Astrocyte (in vitro differentiated cells and primary cell): ENCODE data around the gene HIPK2. TPM values are rescaled to one million over a fixed set of nuclear protein-coding genes. Genes with fewer than 3 reads are reported as not detected.

Source experiments
- DNase-seq: peaks from one replicate; pipeline ENCODE4 v3.0.0-alpha.2; 2010; ENCODE audit warnings: low read depth
- FAIRE-seq: peaks from 2 replicates; lab custom pipeline; 2011; peaks lifted over from hg19 to GRCh38; lab: Jason Lieb, UNC
- H2AFZ ChIP-seq: 2 replicates; pipeline ENCODE4 v1.6.0; 2012; ENCODE audit warnings: low read depth, low read length, inconsistent platforms
- H3K27ac ChIP-seq: 2 replicates; pipeline ENCODE4 v1.5.1; 2011; ENCODE audit warnings: low read depth, low read length, inconsistent platforms
- H3K27me3 ChIP-seq: 2 replicates; pipeline ENCODE4 v1.6.0; 2011; ENCODE audit warnings: low read length, inconsistent platforms; ENCODE audit not compliant: insufficient read depth
- H3K36me3 ChIP-seq: 2 replicates; pipeline ENCODE4 v1.5.1; 2011; ENCODE audit warnings: low read length, inconsistent platforms; ENCODE audit not compliant: insufficient read depth
- H3K4me1 ChIP-seq: 2 replicates; pipeline ENCODE4 v1.5.1; 2011; ENCODE audit warnings: low read length, inconsistent platforms; ENCODE audit not compliant: insufficient read depth
- H3K4me2 ChIP-seq: 2 replicates; pipeline ENCODE4 v1.6.0; 2012; ENCODE audit warnings: low read length, inconsistent platforms
- H3K4me3 ChIP-seq: 2 replicates; pipeline ENCODE4 v1.5.1; 2011; ENCODE audit warnings: low read depth, mild to moderate bottlenecking, low read length, inconsistent platforms; ENCODE audit not compliant: insufficient read depth
- H3K79me2 ChIP-seq: 2 replicates; pipeline ENCODE4 v1.6.0; 2012; ENCODE audit warnings: mild to moderate bottlenecking, low read length, inconsistent platforms; ENCODE audit not compliant: insufficient read depth
- H3K9ac ChIP-seq: 2 replicates; pipeline ENCODE4 v1.6.0; 2012; ENCODE audit warnings: mild to moderate bottlenecking, low read length, inconsistent platforms
- H3K9me3 ChIP-seq: 2 replicates; pipeline ENCODE4 v1.5.1; 2012; ENCODE audit warnings: low read depth, mild to moderate bottlenecking, low read length, inconsistent platforms; ENCODE audit not compliant: insufficient read depth
- H4K20me1 ChIP-seq: 2 replicates; pipeline ENCODE4 v1.6.0; 2012; ENCODE audit warnings: low read length, inconsistent platforms; ENCODE audit not compliant: insufficient read depth
- H3K27ac Mint-ChIP-seq: one replicate; pipeline ENCODE4 v1.8.0; 2021; ENCODE audit warnings: mild to moderate bottlenecking, mixed read lengths; ENCODE audit not compliant: unreplicated experiment
- H3K27me3 Mint-ChIP-seq: one replicate; pipeline ENCODE4 v1.8.0; 2021; ENCODE audit warnings: low read depth, mixed read lengths; ENCODE audit not compliant: unreplicated experiment
- H3K36me3 Mint-ChIP-seq: one replicate; pipeline ENCODE4 v1.8.0; 2021; ENCODE audit warnings: low read depth, mixed read lengths; ENCODE audit not compliant: unreplicated experiment
- H3K4me1 Mint-ChIP-seq: one replicate; pipeline ENCODE4 v1.8.0; 2021; ENCODE audit warnings: low read depth, mixed read lengths; ENCODE audit not compliant: unreplicated experiment
- H3K4me3 Mint-ChIP-seq: one replicate; pipeline ENCODE4 v1.8.0; 2021; ENCODE audit warnings: mild to moderate bottlenecking, moderate library complexity, mixed read lengths; ENCODE audit not compliant: unreplicated experiment
- H3K9me3 Mint-ChIP-seq: one replicate; pipeline ENCODE4 v1.8.0; 2021; ENCODE audit warnings: mild to moderate bottlenecking, mixed read lengths; ENCODE audit not compliant: unreplicated experiment
- CTCF ChIP-seq: IDR thresholded peaks from 2 replicates; pipeline ENCODE4 v1.5.1; 2011; ENCODE audit warnings: low read depth, mild to moderate bottlenecking, inconsistent platforms, low read length, moderate library complexity; ENCODE audit not compliant: insufficient read depth
- EZH2 ChIP-seq: IDR thresholded peaks from 2 replicates; pipeline ENCODE4 v1.6.1; 2012; ENCODE audit warnings: mild to moderate bottlenecking, low read length, inconsistent platforms; ENCODE audit not compliant: insufficient read depth
- total RNA-seq: library from RNA; stranded (reverse); gene quantifications from 2 replicates; pipeline ENCODE4 v1.2.1, GENCODE V29; 2021

Gene HIPK2
- total RNA-seq, 1 donor from 2014 or later, result 35.8 TPM

GRCh38 chr7:139699640-139700504 lies 77.9 kb downstream of the HIPK2 start:
- H3K4me3 ChIP-seq, result no peak overlapping the region
- Mint-ChIP-seq H3K4me1 (peaks cover 12% of the 10 kb centered on the region), H3K27ac (no peak overlapping the region), H3K4me3 (no peak overlapping the region), H3K36me3 (peaks cover 14% of the 10 kb centered on the region), H3K27me3 (no peaks in the 10 kb centered on the region), H3K9me3 (no peaks in the 10 kb centered on the region)
- H3K9ac ChIP-seq, result no peak overlapping the region
- no peak overlapping the region for H3K4me2 ChIP-seq
- no peak overlapping the region for H2AFZ ChIP-seq
- peaks cover 14% of the 10 kb centered on the region for H3K4me1 ChIP-seq
- H3K36me3 ChIP-seq, result peaks cover 2% of the 10 kb centered on the region
- H3K27ac ChIP-seq, result no peak overlapping the region
- H3K9me3 ChIP-seq, result no peaks in the 10 kb centered on the region
- no peak for DNase-seq
- FAIRE-seq, result no peak
- no peaks in the 10 kb centered on the region for H3K27me3 ChIP-seq
- H3K79me2 ChIP-seq, result peaks cover 77% of the 10 kb centered on the region
- TF ChIP-seq EZH2 (no peak), CTCF (no peak)
- H4K20me1 ChIP-seq, result peaks cover 91% of the 10 kb centered on the region

GRCh38 chr7:139698844-139699243 lies 79.0 kb downstream of the HIPK2 start:
- Histone ChIP-seq H3K36me3 (peaks cover 2% of the 10 kb centered on the region), H3K9ac (no peak overlapping the region), H3K4me1 (peaks cover 14% of the 10 kb centered on the region), H3K4me3 (no peak overlapping the region), H3K79me2 (peaks cover 75% of the 10 kb centered on the region), H3K27me3 (no peaks in the 10 kb centered on the region), H3K4me2 (no peak overlapping the region), H4K20me1 (peaks cover 91% of the 10 kb centered on the region), H3K27ac (no peak overlapping the region), H3K9me3 (no peaks in the 10 kb centered on the region), H2AFZ (no peak overlapping the region)
- H3K27me3 Mint-ChIP-seq, result no peaks in the 10 kb centered on the region
- FAIRE-seq, result no peak
- H3K4me1 Mint-ChIP-seq, result peaks cover 12% of the 10 kb centered on the region
- H3K36me3 Mint-ChIP-seq, result peaks cover 18% of the 10 kb centered on the region
- no peak overlapping the region for H3K27ac Mint-ChIP-seq
- no peak for DNase-seq
- no peaks in the 10 kb centered on the region for H3K9me3 Mint-ChIP-seq
- H3K4me3 Mint-ChIP-seq, result no peak overlapping the region
- TF ChIP-seq EZH2 (no peak), CTCF (no peak)

- Histone ChIP-seq H3K27ac (no peak overlapping the region), H3K4me2 (no peak overlapping the region), H3K9me3 (no peaks in the 10 kb centered on the region), H2AFZ (no peak overlapping the region), H4K20me1 (peaks cover 90% of the 10 kb centered on the region), H3K9ac (no peak overlapping the region), H3K4me1 (peaks cover 14% of the 10 kb centered on the region), H3K27me3 (no peaks in the 10 kb centered on the region), H3K4me3 (no peak overlapping the region), H3K36me3 (peaks cover 2% of the 10 kb centered on the region), H3K79me2 (peaks cover 71% of the 10 kb centered on the region)
- no peak for DNase-seq
- Mint-ChIP-seq H3K27me3 (no peaks in the 10 kb centered on the region), H3K4me3 (no peak overlapping the region), H3K36me3 (peaks cover 18% of the 10 kb centered on the region), H3K4me1 (peaks cover 12% of the 10 kb centered on the region), H3K27ac (no peak overlapping the region), H3K9me3 (no peaks in the 10 kb centered on the region)
- no peak for FAIRE-seq
- no peak for TF ChIP-seq EZH2
- no peak for TF ChIP-seq CTCF
Measured at GRCh38 chr7:139698278-139698677, 79.5 kb downstream of the HIPK2 start.
